Measurements from ENCODE around the gene LHFPL4. TPM values are rescaled to one million over a fixed set of nuclear protein-coding genes. Genes with fewer than 3 reads are reported as not detected.

The LHFPL4 gene
- total and polyA plus RNA-seq, 2 of the 4 experiments (the other 2 are of a cell fraction): not detected

DNA sequence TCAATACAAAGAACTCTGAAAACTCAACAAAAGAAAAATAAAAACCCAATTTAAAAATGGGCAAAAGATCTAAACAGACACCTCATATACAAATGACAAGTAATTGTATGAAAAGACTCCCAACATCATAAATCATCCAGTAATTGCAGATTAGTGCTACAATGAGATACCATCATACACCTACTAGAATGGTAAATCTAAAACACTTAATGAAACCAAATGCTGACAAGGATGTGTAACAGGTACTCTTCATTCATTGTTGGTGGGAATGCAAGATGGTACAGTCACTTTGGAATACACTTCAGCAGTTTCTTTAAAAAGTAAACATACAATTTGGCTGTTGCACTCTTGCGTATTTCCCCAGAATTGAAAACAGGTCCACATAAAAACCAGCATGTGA is 68.4 kb downstream of the LHFPL4 start:
- ATAC-seq (ENCODE audit: low read depth) (no peak), DNase-seq (no peak)
- H3K18ac ChIP-seq (ENCODE audit: low read depth, low read length): no peak overlapping the region
- ChIA-PET CTCF (no interaction called here), POLR2A (ENCODE audit: unreplicated experiment) (no interaction called here)
- no peak overlapping the region for H3K9ac ChIP-seq (ENCODE audit: low read depth, low read length)
- H3K9me3 ChIP-seq (ENCODE audit: control insufficient read depth, insufficient read depth, low read length): no peaks in the 10 kb centered on the region; the same call in 1 of the 2 replicates
- in situ Hi-C loops (cut with MboI; ENCODE audit: low sequenced_read_pairs): no loop called here
- no CpG with 5 or more reads among the region's 1 CpG for WGBS, 2 experiments (ENCODE audit: extremely low coverage in 2 of 2, insufficient read length in 1 of 2)
- no peak overlapping the region for H3K4me2 ChIP-seq (ENCODE audit: low read depth, low read length)
- no peak overlapping the region for H3K56ac ChIP-seq (ENCODE audit: extremely low read depth, insufficient read depth, low read length)
- H2BK20ac ChIP-seq (ENCODE audit: low read depth, low read length): no peak overlapping the region
- H4K8ac ChIP-seq (ENCODE audit: low read depth in 2 of 2, low read length in 2 of 2): no peak overlapping the region
- H2BK120ac ChIP-seq (ENCODE audit: low read depth, low read length): no peak overlapping the region
- no peak overlapping the region for H4K91ac ChIP-seq (ENCODE audit: insufficient read depth, low read depth, low read length)
- H4K5ac ChIP-seq (ENCODE audit: low read depth, low read length): no peak overlapping the region
- no peak overlapping the region for H3K4me3 ChIP-seq (ENCODE audit: insufficient read depth, low read depth, low read length)
- peaks cover 29% of the 10 kb centered on the region for H3K36me3 ChIP-seq (ENCODE audit: control insufficient read depth, insufficient read depth, low read length)
- no peak overlapping the region for H2AK5ac ChIP-seq (ENCODE audit: low read depth, low read length)
- H2BK15ac ChIP-seq (ENCODE audit: low read depth, low read length): no peak overlapping the region
- no peaks in the 10 kb centered on the region for H3K4me1 ChIP-seq (ENCODE audit: control insufficient read depth, insufficient read depth, low read length)
- peaks cover 0 to 3% of the 10 kb centered on the region in 2 experiments; a peak in 1 of 4 replicates for H3K79me1 ChIP-seq (ENCODE audit: low read depth in 1 of 2, low read length in 2 of 2)
- no peaks in the 10 kb centered on the region for H4K20me1 ChIP-seq (ENCODE audit: insufficient read depth, low read length)
- H3K9me1 ChIP-seq (ENCODE audit: insufficient read depth, low read length): no peaks in the 10 kb centered on the region
- TF ChIP-seq FOS (IDR thresholded peaks at IDR 0.05; ENCODE audit: low read depth, low read length): no peak
- TF ChIP-seq POLR2A (IDR thresholded peaks at IDR 0.05; ENCODE audit: low read depth, low read length): no peak
- TF ChIP-seq SMC3 (IDR thresholded peaks at IDR 0.05; ENCODE audit: low read depth, low read length): no peak
- TF ChIP-seq RCOR1 (IDR thresholded peaks at IDR 0.05; ENCODE audit: insufficient replicate concordance, low read length): no peak
- no peak for TF ChIP-seq BHLHE40 (IDR thresholded peaks at IDR 0.05; ENCODE audit: low read depth, low read length)
- no peak for TF ChIP-seq CHD1 (IDR thresholded peaks at IDR 0.05; ENCODE audit: low read depth, low read length)
- TF ChIP-seq, protein P1, sequence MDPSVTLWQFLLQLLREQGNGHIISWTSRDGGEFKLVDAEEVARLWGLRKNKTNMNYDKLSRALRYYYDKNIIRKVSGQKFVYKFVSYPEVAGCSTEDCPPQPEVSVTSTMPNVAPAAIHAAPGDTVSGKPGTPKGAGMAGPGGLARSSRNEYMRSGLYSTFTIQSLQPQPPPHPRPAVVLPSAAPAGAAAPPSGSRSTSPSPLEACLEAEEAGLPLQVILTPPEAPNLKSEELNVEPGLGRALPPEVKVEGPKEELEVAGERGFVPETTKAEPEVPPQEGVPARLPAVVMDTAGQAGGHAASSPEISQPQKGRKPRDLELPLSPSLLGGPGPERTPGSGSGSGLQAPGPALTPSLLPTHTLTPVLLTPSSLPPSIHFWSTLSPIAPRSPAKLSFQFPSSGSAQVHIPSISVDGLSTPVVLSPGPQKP (IDR thresholded peaks at IDR 0.05; ENCODE audit: borderline replicate concordance, low read depth, low read length): no peak
- TF ChIP-seq RFX5 (IDR thresholded peaks at IDR 0.05; ENCODE audit: low read depth, low read length): no peak
- TF ChIP-seq RAD21 (IDR thresholded peaks at IDR 0.05; ENCODE audit: low read length): no peak
- TF ChIP-seq MXI1 (IDR thresholded peaks at IDR 0.05; ENCODE audit: borderline replicate concordance, low read depth, low read length): no peak
- TF ChIP-seq, protein P2, sequence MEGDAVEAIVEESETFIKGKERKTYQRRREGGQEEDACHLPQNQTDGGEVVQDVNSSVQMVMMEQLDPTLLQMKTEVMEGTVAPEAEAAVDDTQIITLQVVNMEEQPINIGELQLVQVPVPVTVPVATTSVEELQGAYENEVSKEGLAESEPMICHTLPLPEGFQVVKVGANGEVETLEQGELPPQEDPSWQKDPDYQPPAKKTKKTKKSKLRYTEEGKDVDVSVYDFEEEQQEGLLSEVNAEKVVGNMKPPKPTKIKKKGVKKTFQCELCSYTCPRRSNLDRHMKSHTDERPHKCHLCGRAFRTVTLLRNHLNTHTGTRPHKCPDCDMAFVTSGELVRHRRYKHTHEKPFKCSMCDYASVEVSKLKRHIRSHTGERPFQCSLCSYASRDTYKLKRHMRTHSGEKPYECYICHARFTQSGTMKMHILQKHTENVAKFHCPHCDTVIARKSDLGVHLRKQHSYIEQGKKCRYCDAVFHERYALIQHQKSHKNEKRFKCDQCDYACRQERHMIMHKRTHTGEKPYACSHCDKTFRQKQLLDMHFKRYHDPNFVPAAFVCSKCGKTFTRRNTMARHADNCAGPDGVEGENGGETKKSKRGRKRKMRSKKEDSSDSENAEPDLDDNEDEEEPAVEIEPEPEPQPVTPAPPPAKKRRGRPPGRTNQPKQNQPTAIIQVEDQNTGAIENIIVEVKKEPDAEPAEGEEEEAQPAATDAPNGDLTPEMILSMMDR (conservative IDR thresholded peaks at IDR 0.05; ENCODE audit: low read depth, low read length): no peak
- no peak for TF ChIP-seq MAZ (IDR thresholded peaks at IDR 0.05; ENCODE audit: borderline replicate concordance, low read depth, low read length)
- TF ChIP-seq CEBPB (IDR thresholded peaks at IDR 0.05; ENCODE audit: low read depth, low read length): no peak
- TF ChIP-seq MAFK (IDR thresholded peaks at IDR 0.05; ENCODE audit: low read depth, low read length): no peak
- TF ChIP-seq, protein P3, sequence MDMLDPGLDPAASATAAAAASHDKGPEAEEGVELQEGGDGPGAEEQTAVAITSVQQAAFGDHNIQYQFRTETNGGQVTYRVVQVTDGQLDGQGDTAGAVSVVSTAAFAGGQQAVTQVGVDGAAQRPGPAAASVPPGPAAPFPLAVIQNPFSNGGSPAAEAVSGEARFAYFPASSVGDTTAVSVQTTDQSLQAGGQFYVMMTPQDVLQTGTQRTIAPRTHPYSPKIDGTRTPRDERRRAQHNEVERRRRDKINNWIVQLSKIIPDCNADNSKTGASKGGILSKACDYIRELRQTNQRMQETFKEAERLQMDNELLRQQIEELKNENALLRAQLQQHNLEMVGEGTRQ (IDR thresholded peaks at IDR 0.05; ENCODE audit: low read depth, low read length): no peak
- TF ChIP-seq NFE2L2 (IDR thresholded peaks at IDR 0.05; ENCODE audit: low read depth, low read length): no peak
- H3K27me3 ChIP-seq (ENCODE audit: control insufficient read depth, insufficient read depth, low read length): no peaks in the 10 kb centered on the region
- H2AFZ ChIP-seq (replicated peaks; ENCODE audit: low read length, poor library complexity): no peak overlapping the region
- H2BK5ac ChIP-seq (ENCODE audit: low read depth, low read length, poor library complexity, severe bottlenecking): no peak overlapping the region
- no peak overlapping the region for H2AK9ac ChIP-seq (replicated peaks; ENCODE audit: low read depth, low read length, poor library complexity)
- dilution Hi-C loops (cut with HindIII; ENCODE audit: low sequenced_read_pairs, unreplicated experiment): no loop called here
- H3K27ac ChIP-seq (ENCODE audit: insufficient read depth, low read length): no peak overlapping the region
- no peak overlapping the region for H3K14ac ChIP-seq (replicated peaks; ENCODE audit: low read depth, low read length)
- BruUV-seq (replicated peaks): no TSS peak
- no peak overlapping the region for H3K23ac ChIP-seq (ENCODE audit: low read depth, low read length)
- intact Hi-C loops (cut with micrococcal nuclease): no loop called here
- no peak overlapping the region for H3K4ac ChIP-seq (ENCODE audit: low read depth, low read length)
